ENCODE results near the gene HSD17B14.
"Not testable (repeated sequence)": the region's sequence is repeated elsewhere in the genome, so short reads cannot be mapped to it uniquely, and the experiment has no call there.

Gene HSD17B14

GRCh38 chr19:48786422-48786821 is 49.9 kb downstream of the HSD17B14 start:
- not testable (repeated sequence) for H3K9me3 ChIP-seq (ENCODE audit: control insufficient read depth in 1 of 2, low read length in 2 of 2); H3K4me3 ChIP-seq (ENCODE audit: low read depth in 1 of 2, low read length in 2 of 2); H3K36me3 ChIP-seq (ENCODE audit: control insufficient read depth in 1 of 2, insufficient read depth in 2 of 2, low read length in 2 of 2); H3K4me1 ChIP-seq (ENCODE audit: control insufficient read depth in 1 of 2, insufficient read depth in 2 of 2, low read length in 2 of 2); H3K27me3 ChIP-seq (ENCODE audit: control insufficient read depth in 1 of 2, insufficient read depth in 2 of 2, low read length in 2 of 2); H3K27ac ChIP-seq (ENCODE audit: low read depth, low read length); H3K9ac ChIP-seq (ENCODE audit: low read depth in 1 of 2, low read length in 2 of 2)

DNA sequence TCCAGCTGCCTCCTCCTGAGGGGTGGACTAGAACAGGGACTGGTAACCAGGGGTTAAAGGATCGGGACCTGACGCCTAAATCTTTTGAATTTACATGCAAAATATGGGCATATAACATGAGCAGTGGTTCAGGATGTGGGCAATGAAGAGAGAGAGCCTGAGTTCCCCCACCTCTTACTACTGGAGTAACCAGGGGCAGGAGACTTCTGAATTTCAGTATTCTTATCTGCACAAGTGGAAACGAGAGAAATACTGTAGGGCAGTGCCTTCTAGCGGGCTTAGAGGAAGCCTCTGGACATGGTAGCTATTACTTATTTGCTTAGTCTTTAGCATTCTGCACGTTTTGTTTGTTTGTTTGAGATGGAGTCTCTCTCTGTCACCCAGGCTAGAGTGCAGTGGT is 51.8 kb downstream of the HSD17B14 start:
- Histone ChIP-seq H3K27me3 (ENCODE audit: control insufficient read depth in 1 of 2, insufficient read depth in 2 of 2, low read length in 2 of 2) (no peaks in the 10 kb centered on the region), H3K27ac (ENCODE audit: low read depth, low read length) (no peak overlapping the region), H3K36me3 (ENCODE audit: control insufficient read depth in 1 of 2, insufficient read depth in 2 of 2, low read length in 2 of 2) (no peaks in the 10 kb centered on the region), H3K9ac (ENCODE audit: low read depth in 1 of 2, low read length in 2 of 2) (no peak overlapping the region), H3K4me3 (ENCODE audit: low read depth in 1 of 2, low read length in 2 of 2) (no peak overlapping the region), H3K4me1 (ENCODE audit: control insufficient read depth in 1 of 2, insufficient read depth in 2 of 2, low read length in 2 of 2) (peaks cover 14 to 15% of the 10 kb centered on the region in 2 donors), H3K9me3 (ENCODE audit: control insufficient read depth in 1 of 2, low read length in 2 of 2) (no peaks in the 10 kb centered on the region)

DNA sequence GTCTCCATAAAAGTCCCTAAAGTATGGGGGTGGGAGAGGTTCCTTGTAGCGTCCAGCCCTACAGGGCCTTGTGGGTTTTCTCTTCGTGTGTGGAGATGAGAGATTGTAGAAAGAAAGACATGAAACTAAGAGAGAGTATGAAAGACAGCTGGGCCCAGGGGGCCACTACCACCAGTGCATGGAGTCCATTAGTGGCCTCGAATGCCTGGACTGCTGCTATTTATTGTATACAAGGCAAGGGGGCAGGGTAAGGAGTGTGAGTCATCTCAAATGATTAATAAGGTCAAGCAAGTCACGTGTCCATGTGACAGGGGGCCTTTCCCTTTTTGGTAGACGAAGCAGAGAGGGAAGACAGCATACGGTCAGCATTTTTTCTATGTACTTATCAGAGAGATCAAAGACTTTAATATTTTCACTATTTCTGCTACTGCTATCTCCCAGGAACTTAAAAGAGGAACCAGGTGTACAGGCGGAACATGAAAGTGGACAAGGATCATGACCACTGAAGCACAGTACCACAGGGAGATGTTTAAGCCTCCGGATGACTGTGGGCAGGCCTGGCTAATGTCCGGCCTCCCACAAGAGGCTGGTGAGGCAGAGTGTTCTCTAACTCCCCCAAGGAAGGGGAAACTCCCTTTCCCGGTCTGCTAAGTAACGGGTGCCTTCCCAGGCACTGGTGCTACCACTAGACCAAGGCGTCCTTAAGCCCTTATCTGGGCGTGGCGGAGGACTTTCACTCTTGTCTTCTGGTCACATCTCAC is 55.5 kb downstream of the HSD17B14 start:
- H3K4me3 ChIP-seq (ENCODE audit: low read depth in 1 of 2, low read length in 2 of 2) = no peak overlapping the region
- H3K27ac ChIP-seq (ENCODE audit: low read depth, low read length) = peak overlapping the region; percentile 61
- no peak overlapping the region for H3K9ac ChIP-seq (ENCODE audit: low read depth in 1 of 2, low read length in 2 of 2)
- H3K4me1 ChIP-seq (ENCODE audit: control insufficient read depth in 1 of 2, insufficient read depth in 2 of 2, low read length in 2 of 2) = peaks cover 18 to 19% of the 10 kb centered on the region in 2 donors
- H3K36me3 ChIP-seq (ENCODE audit: control insufficient read depth in 1 of 2, insufficient read depth in 2 of 2, low read length in 2 of 2) = no peaks in the 10 kb centered on the region
- no peaks in the 10 kb centered on the region for H3K27me3 ChIP-seq (ENCODE audit: control insufficient read depth in 1 of 2, insufficient read depth in 2 of 2, low read length in 2 of 2)
- no peaks in the 10 kb centered on the region for H3K9me3 ChIP-seq (ENCODE audit: control insufficient read depth in 1 of 2, low read length in 2 of 2)

- Histone ChIP-seq H3K9ac (ENCODE audit: low read depth in 1 of 2, low read length in 2 of 2) (no peak overlapping the region), H3K9me3 (ENCODE audit: control insufficient read depth in 1 of 2, low read length in 2 of 2) (no peaks in the 10 kb centered on the region), H3K4me3 (ENCODE audit: low read depth in 1 of 2, low read length in 2 of 2) (no peak overlapping the region), H3K27me3 (ENCODE audit: control insufficient read depth in 1 of 2, insufficient read depth in 2 of 2, low read length in 2 of 2) (no peaks in the 10 kb centered on the region), H3K27ac (ENCODE audit: low read depth, low read length) (no peak overlapping the region), H3K4me1 (ENCODE audit: control insufficient read depth in 1 of 2, insufficient read depth in 2 of 2, low read length in 2 of 2) (peaks cover 18 to 19% of the 10 kb centered on the region in 2 donors), H3K36me3 (ENCODE audit: control insufficient read depth in 1 of 2, insufficient read depth in 2 of 2, low read length in 2 of 2) (no peaks in the 10 kb centered on the region)
These were observed 56.7 kb downstream of the HSD17B14 start for GRCh38 chr19:48779636-48780035.

DNA sequence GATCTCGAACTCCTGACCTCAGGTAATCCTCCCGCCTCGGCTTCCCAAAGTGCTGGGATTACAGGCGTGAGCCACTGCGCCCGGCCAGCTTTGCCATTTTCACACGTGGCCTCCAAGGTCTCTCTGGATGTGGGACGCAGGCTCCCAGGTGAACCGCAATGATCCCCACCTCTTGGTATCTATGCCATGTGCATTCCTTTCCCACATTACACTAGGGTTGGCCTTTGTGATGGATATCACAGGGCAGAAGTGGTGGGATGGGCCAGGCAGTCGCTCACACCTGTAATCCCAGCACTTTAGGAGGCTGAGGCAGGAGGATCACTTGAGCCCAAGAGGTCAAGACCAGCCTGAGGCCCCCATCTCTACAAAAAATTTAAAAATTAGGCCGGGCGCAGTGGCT is 58.6 kb downstream of the HSD17B14 start:
- Histone ChIP-seq H3K4me3 (ENCODE audit: low read depth in 1 of 2, low read length in 2 of 2) (no peak overlapping the region), H3K27ac (ENCODE audit: low read depth, low read length) (no peak overlapping the region), H3K36me3 (ENCODE audit: control insufficient read depth in 1 of 2, insufficient read depth in 2 of 2, low read length in 2 of 2) (no peaks in the 10 kb centered on the region), H3K9ac (ENCODE audit: low read depth in 1 of 2, low read length in 2 of 2) (no peak overlapping the region), H3K27me3 (ENCODE audit: control insufficient read depth in 1 of 2, insufficient read depth in 2 of 2, low read length in 2 of 2) (no peaks in the 10 kb centered on the region), H3K9me3 (ENCODE audit: control insufficient read depth in 1 of 2, low read length in 2 of 2) (no peaks in the 10 kb centered on the region), H3K4me1 (ENCODE audit: control insufficient read depth in 1 of 2, insufficient read depth in 2 of 2, low read length in 2 of 2) (peaks cover 18 to 19% of the 10 kb centered on the region in 2 donors)

DNA sequence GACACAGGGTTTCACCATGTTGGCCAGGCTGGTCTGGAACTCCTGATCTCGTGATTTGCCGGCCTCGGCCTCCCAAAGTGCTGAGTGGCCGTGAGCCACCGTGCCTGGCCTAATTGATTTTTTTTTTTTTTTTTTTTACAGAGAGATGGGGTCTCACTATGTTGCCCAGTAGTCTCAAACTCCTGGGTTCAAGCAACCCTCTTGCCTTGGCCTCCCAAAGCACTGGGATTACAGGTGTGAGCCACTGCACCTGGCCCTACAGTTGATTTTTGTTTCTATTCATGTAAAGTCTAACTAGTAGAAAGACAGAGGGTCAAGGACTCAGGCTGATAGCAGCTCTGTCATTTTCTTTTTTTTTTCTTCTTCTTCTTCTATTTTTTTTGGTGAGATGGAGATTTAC is 59.2 kb downstream of the HSD17B14 start:
- no peak overlapping the region for H3K27ac ChIP-seq (ENCODE audit: low read depth, low read length)
- no peaks in the 10 kb centered on the region for H3K9me3 ChIP-seq (ENCODE audit: control insufficient read depth in 1 of 2, low read length in 2 of 2)
- H3K4me1 ChIP-seq (ENCODE audit: control insufficient read depth in 1 of 2, insufficient read depth in 2 of 2, low read length in 2 of 2) = peaks cover 18 to 19% of the 10 kb centered on the region in 2 donors
- no peak overlapping the region for H3K9ac ChIP-seq (ENCODE audit: low read depth in 1 of 2, low read length in 2 of 2)
- H3K27me3 ChIP-seq (ENCODE audit: control insufficient read depth in 1 of 2, insufficient read depth in 2 of 2, low read length in 2 of 2) = no peaks in the 10 kb centered on the region
- H3K36me3 ChIP-seq (ENCODE audit: control insufficient read depth in 1 of 2, insufficient read depth in 2 of 2, low read length in 2 of 2) = no peaks in the 10 kb centered on the region
- H3K4me3 ChIP-seq (ENCODE audit: low read depth in 1 of 2, low read length in 2 of 2) = no peak overlapping the region

DNA sequence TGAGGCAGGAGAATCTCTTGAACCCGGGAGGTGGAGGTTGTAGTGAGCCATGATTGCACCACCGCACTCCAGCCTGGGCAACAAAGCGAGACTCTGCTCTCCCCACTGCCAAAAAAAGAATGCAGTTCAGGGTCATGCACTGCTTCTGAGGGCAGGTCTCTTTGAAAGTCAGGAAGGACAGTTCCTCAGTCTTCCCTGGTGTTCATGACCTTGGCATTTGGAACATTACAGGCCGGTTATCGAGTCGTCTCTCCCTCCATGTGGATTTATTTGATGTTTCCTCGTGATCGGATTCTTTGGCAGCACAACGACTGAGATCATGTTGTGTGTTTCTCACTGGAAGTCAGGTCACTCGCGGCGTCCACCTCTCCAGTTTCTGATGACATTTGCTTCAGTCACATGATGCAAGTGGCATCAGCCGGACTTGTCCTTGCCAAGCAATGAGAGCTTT is 63.8 kb downstream of the HSD17B14 start:
- peaks cover 4% of the 10 kb centered on the region in 2 donors for H3K4me1 ChIP-seq (ENCODE audit: control insufficient read depth in 1 of 2, insufficient read depth in 2 of 2, low read length in 2 of 2)
- H3K36me3 ChIP-seq (ENCODE audit: control insufficient read depth in 1 of 2, insufficient read depth in 2 of 2, low read length in 2 of 2) = no peaks in the 10 kb centered on the region
- no peak overlapping the region for H3K4me3 ChIP-seq (ENCODE audit: low read depth in 1 of 2, low read length in 2 of 2)
- H3K27ac ChIP-seq (ENCODE audit: low read depth, low read length) = no peak overlapping the region
- H3K9ac ChIP-seq (ENCODE audit: low read depth in 1 of 2, low read length in 2 of 2) = no peak overlapping the region
- H3K27me3 ChIP-seq (ENCODE audit: control insufficient read depth in 1 of 2, insufficient read depth in 2 of 2, low read length in 2 of 2) = no peaks in the 10 kb centered on the region
- no peaks in the 10 kb centered on the region for H3K9me3 ChIP-seq (ENCODE audit: control insufficient read depth in 1 of 2, low read length in 2 of 2)

DNA sequence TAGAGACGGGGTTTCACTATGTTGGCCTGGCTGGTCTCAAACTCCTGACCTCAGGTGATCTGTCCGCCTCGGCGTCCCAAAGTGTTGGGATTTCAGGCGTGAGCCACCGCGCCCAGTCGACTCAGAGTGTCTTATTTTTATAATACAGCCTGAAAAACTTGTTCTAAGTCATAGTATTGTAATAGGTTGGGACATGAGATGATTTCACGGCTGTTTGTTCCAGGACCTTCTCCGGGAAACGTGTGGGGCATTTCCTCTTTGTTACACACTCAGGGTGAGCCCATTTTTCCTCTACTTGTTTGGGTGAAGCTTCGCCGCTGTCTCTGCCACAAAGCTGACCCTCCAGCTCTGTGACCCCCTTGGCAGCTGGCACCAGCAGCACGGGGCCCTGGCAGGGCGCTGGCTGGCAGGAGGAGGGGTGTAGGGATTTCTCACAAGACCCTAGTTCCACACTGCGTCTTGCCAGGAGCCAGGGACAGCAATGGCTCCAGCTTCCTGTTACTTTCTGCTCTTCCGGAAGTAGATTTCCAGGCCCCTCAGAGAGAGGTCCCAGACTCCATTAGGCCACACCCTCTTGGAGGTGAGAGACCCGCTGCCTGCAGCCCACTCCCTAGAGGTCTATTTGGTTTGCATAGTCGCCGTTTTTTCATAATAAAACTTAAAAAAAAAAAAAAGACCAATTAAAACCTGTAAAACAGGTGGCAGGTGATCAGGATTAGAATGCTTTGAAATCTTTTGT is 65.4 kb downstream of the HSD17B14 start:
- Histone ChIP-seq H3K27ac (ENCODE audit: low read depth, low read length) (no peak overlapping the region), H3K4me1 (ENCODE audit: control insufficient read depth in 1 of 2, insufficient read depth in 2 of 2, low read length in 2 of 2) (no peaks in the 10 kb centered on the region), H3K36me3 (ENCODE audit: control insufficient read depth in 1 of 2, insufficient read depth in 2 of 2, low read length in 2 of 2) (no peaks in the 10 kb centered on the region), H3K27me3 (ENCODE audit: control insufficient read depth in 1 of 2, insufficient read depth in 2 of 2, low read length in 2 of 2) (no peaks in the 10 kb centered on the region), H3K9ac (ENCODE audit: low read depth in 1 of 2, low read length in 2 of 2) (no peak overlapping the region), H3K9me3 (ENCODE audit: control insufficient read depth in 1 of 2, low read length in 2 of 2) (no peaks in the 10 kb centered on the region), H3K4me3 (ENCODE audit: low read depth in 1 of 2, low read length in 2 of 2) (no peak overlapping the region)

DNA sequence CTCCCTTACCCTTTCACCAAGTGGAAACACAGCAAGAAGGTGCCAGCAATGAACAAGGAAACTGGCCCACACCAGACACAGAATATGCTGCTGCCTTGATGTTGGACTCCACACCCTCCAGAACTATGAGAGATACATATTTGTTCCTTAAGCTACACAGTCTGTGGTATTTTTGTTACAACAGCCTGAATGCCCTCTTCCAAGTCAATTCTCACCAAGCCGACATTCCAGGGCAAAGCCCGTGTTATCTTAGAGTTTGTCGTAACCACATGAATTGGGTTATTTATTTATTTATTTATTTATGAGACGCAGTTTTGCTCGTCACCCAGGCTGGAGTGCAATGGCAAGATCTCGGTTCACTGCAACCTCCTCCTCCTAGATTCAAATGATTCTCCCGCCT is 66.0 kb downstream of the HSD17B14 start:
- H3K9ac ChIP-seq (ENCODE audit: low read depth in 1 of 2, low read length in 2 of 2) = no peak overlapping the region
- H3K27me3 ChIP-seq (ENCODE audit: control insufficient read depth in 1 of 2, insufficient read depth in 2 of 2, low read length in 2 of 2) = no peaks in the 10 kb centered on the region
- H3K36me3 ChIP-seq (ENCODE audit: control insufficient read depth in 1 of 2, insufficient read depth in 2 of 2, low read length in 2 of 2) = no peaks in the 10 kb centered on the region
- H3K4me1 ChIP-seq (ENCODE audit: control insufficient read depth in 1 of 2, insufficient read depth in 2 of 2, low read length in 2 of 2) = no peaks in the 10 kb centered on the region
- no peak overlapping the region for H3K4me3 ChIP-seq (ENCODE audit: low read depth in 1 of 2, low read length in 2 of 2)
- H3K27ac ChIP-seq (ENCODE audit: low read depth, low read length) = no peak overlapping the region
- no peaks in the 10 kb centered on the region for H3K9me3 ChIP-seq (ENCODE audit: control insufficient read depth in 1 of 2, low read length in 2 of 2)

- Histone ChIP-seq H3K27ac (ENCODE audit: low read depth, low read length) (no peak overlapping the region), H3K9me3 (ENCODE audit: control insufficient read depth in 1 of 2, low read length in 2 of 2) (no peaks in the 10 kb centered on the region), H3K36me3 (ENCODE audit: control insufficient read depth in 1 of 2, insufficient read depth in 2 of 2, low read length in 2 of 2) (no peaks in the 10 kb centered on the region), H3K4me1 (ENCODE audit: control insufficient read depth in 1 of 2, insufficient read depth in 2 of 2, low read length in 2 of 2) (no peaks in the 10 kb centered on the region), H3K27me3 (ENCODE audit: control insufficient read depth in 1 of 2, insufficient read depth in 2 of 2, low read length in 2 of 2) (no peaks in the 10 kb centered on the region), H3K4me3 (ENCODE audit: low read depth in 1 of 2, low read length in 2 of 2) (no peak overlapping the region), H3K9ac (ENCODE audit: low read depth in 1 of 2, low read length in 2 of 2) (no peak overlapping the region)
These were observed 67.1 kb downstream of the HSD17B14 start for GRCh38 chr19:48768994-48769713.

All from duodenal mucosa (tissue), 2 donors.